Stomach (tissue), 4 donors: ENCODE data around the gene ACAT1.

ENCODE experiments used
- EP300 ChIP-seq: sonication (generic); formaldehyde crosslinking; IDR thresholded peaks from one replicate; pipeline ENCODE4 v1.6.1; 2017; ENCODE audit warnings: antibody characterized with exemption
- POLR2AphosphoS5 ChIP-seq, 3 donors: sonication (generic); formaldehyde crosslinking; IDR thresholded peaks; one replicate each; pipeline ENCODE4 v1.6.1; 2016; ENCODE audit warnings: antibody characterized with exemption in 3 of 3
- TF ChIP-seq, protein P1 (sequence below), 7 experiments: fragments of 450-650 bp in 4 of 7; fragments of 200-600 bp in 3 of 7; sonication (generic) in 3 of 7; IDR thresholded peaks; one replicate each; pipeline ENCODE4 v1.5.1; 2016 to 2019; ENCODE audit warnings: antibody characterized with exemption in 7 of 7, control low read depth in 2 of 7, mild to moderate bottlenecking in 1 of 7

DNA sequence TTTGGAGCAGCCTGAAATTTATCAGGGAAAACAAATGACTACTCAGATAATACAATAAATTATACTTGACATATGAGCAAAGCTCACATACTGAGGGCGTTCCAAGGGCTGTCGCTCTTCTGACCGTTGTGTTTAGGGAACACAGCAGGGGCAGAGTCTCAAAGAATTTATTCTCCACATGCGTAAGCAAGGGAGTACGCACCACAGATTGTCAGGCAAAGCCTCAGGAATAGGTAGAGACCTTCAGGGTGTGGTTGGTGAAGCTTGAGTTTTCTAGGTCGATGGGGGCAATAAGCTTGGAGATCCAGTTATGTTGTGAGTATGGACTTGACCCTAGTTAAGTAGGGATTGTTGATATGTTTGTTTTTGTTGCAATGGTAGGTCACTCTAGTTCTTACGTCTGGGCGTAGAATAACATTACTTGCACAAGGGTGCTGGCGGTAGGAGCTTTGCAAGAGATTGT is 830 bp downstream of the ACAT1 start:
- TF ChIP-seq EP300 = no peak
- TF ChIP-seq, protein P1, sequence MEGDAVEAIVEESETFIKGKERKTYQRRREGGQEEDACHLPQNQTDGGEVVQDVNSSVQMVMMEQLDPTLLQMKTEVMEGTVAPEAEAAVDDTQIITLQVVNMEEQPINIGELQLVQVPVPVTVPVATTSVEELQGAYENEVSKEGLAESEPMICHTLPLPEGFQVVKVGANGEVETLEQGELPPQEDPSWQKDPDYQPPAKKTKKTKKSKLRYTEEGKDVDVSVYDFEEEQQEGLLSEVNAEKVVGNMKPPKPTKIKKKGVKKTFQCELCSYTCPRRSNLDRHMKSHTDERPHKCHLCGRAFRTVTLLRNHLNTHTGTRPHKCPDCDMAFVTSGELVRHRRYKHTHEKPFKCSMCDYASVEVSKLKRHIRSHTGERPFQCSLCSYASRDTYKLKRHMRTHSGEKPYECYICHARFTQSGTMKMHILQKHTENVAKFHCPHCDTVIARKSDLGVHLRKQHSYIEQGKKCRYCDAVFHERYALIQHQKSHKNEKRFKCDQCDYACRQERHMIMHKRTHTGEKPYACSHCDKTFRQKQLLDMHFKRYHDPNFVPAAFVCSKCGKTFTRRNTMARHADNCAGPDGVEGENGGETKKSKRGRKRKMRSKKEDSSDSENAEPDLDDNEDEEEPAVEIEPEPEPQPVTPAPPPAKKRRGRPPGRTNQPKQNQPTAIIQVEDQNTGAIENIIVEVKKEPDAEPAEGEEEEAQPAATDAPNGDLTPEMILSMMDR (IDR thresholded peaks at IDR 0.05) = no peak
- TF ChIP-seq POLR2AphosphoS5 (IDR thresholded peaks at IDR 0.05) = peak in 2 of 3 donors; percentile 13
